A673 (cell line): Measurements from ENCODE around the gene TMEM114. TPM values are rescaled to one million over a fixed set of nuclear protein-coding genes. Genes with fewer than 3 reads are reported as not detected.

ENCODE experiments used
- BruUV-seq: library from RNA; stranded (reverse); fragments of 400-500 nt; replicated peaks from 2 replicates; lab custom pipeline; 2021; lab: Mats Ljungman, UMichigan
- CTCF ChIA-PET: fragments of 300-600 bp; sonication (Branson Sonifier 250); formaldehyde crosslinking; loops from one replicate; lab custom pipeline; 2022; ENCODE audit warnings: antibody characterized with exemption; lab: Charles Lee
- POLR2A ChIA-PET: fragments of 300-600 bp; sonication (Branson Sonifier 250); formaldehyde crosslinking; loops from one replicate; lab custom pipeline; 2022; ENCODE audit warnings: antibody characterized with exemption; ENCODE audit not compliant: low non-redundant PET; lab: Charles Lee
- DNase-seq: peaks from one replicate; pipeline ENCODE4 v3.0.0-alpha.2; 2015; ENCODE audit warnings: low spot score
- H3K27ac ChIP-seq: fragments of 200-600 bp; sonication (generic); 2 replicates; pipeline ENCODE4 v1.5.1; 2016; ENCODE audit warnings: mixed run types, low read depth, mild to moderate bottlenecking, mixed read lengths, antibody characterized with exemption, low read length; ENCODE audit not compliant: poor library complexity, severe bottlenecking
- H3K27me3 ChIP-seq: fragments of 200-600 bp; sonication (generic); replicated peaks from 2 replicates; pipeline ENCODE4 v1.6.1; 2017; ENCODE audit warnings: mixed run types, low read depth, mild to moderate bottlenecking, mixed read lengths, antibody characterized with exemption, low read length; ENCODE audit not compliant: insufficient read depth, poor library complexity
- H3K36me3 ChIP-seq: fragments of 200-600 bp; sonication (generic); 2 replicates; pipeline ENCODE4 v1.6.1; 2016; ENCODE audit warnings: mixed run types, mild to moderate bottlenecking, mixed read lengths, antibody characterized with exemption, low read length; ENCODE audit not compliant: insufficient read depth, poor library complexity, severe bottlenecking
- H3K4me1 ChIP-seq: fragments of 200-600 bp; sonication (generic); 2 replicates; pipeline ENCODE4 v1.6.1; 2017; ENCODE audit warnings: mixed run types, mild to moderate bottlenecking, mixed read lengths, antibody characterized with exemption, low read length; ENCODE audit not compliant: insufficient read depth, poor library complexity, severe bottlenecking
- H3K4me3 ChIP-seq: fragments of 200-600 bp; sonication (generic); 2 replicates; pipeline ENCODE4 v1.5.1; 2016; ENCODE audit warnings: low read depth, mixed run types, mild to moderate bottlenecking, mixed read lengths, low read length; ENCODE audit not compliant: poor library complexity, severe bottlenecking
- H3K9me3 ChIP-seq: fragments of 200-600 bp; sonication (generic); 2 replicates; pipeline ENCODE4 v1.6.1; 2016; ENCODE audit warnings: mixed run types, low read depth, mild to moderate bottlenecking, mixed read lengths, antibody characterized with exemption, low read length; ENCODE audit not compliant: poor library complexity, severe bottlenecking
- CTCF ChIP-seq: fragments of 300-800, 200-600 bp; sonication (generic); conservative IDR thresholded peaks from 2 replicates; pipeline ENCODE4 v1.5.1; 2017; ENCODE audit warnings: low read depth, mild to moderate bottlenecking, antibody characterized with exemption, low read length, moderate library complexity, mixed read lengths
- EZH2 ChIP-seq: fragments of 200-600 bp; sonication (generic); IDR thresholded peaks from 2 replicates; pipeline ENCODE4 v1.6.1; 2017; ENCODE audit warnings: borderline replicate concordance, low read depth, mild to moderate bottlenecking, mixed read lengths, antibody characterized with exemption, low read length; ENCODE audit not compliant: poor library complexity, severe bottlenecking
- intact Hi-C: fragments of 100-400 bp; cut with micrococcal nuclease; formaldehyde crosslinking; loops from one replicate; pipeline ENCODE4 v1.10.0; 2022; ENCODE audit not compliant: unreplicated experiment
- total RNA-seq: library from RNA; stranded (reverse); gene quantifications from 2 replicates; pipeline ENCODE4 v1.2.3, GENCODE V29; 2021

Gene TMEM114
- total RNA-seq, 1 experiment from 2014 or later: 0.86 TPM

GRCh38 chr16:8568231-8568617 is 22.1 kb downstream of the TMEM114 start:
- Histone ChIP-seq H3K9me3 (peaks cover 3% of the 10 kb centered on the region), H3K27me3 (no peaks in the 10 kb centered on the region), H3K4me1 (peaks cover 46% of the 10 kb centered on the region), H3K4me3 (no peak overlapping the region), H3K36me3 (no peaks in the 10 kb centered on the region), H3K27ac (peak overlapping the region; percentile 100)
- BruUV-seq: no TSS peak
- POLR2A ChIA-PET: no interaction called here
- CTCF ChIA-PET: no interaction called here
- TF ChIP-seq CTCF (no peak), EZH2 (no peak)
- peak; percentile 12 for DNase-seq
- intact Hi-C loops: loop anchor here (5.0 kb wide), 2 partner anchors 1614 to 1939 kb away; partner anchors contain the start of gene GRIN2A

GRCh38 chr16:8567355-8568230 is 22.7 kb downstream of the TMEM114 start:
- POLR2A ChIA-PET: no interaction called here

GRCh38 chr16:8565498-8565897 is 24.8 kb downstream of the TMEM114 start:
- H3K4me3 ChIP-seq: no peak overlapping the region
- H3K4me1 ChIP-seq: peaks cover 19% of the 10 kb centered on the region
- peaks cover 18% of the 10 kb centered on the region for H3K9me3 ChIP-seq
- DNase-seq: peak; percentile 33
- ChIA-PET CTCF (interaction anchor here (0.6 kb wide), 1 partner anchor 81 kb away, joined by 5 read pairs; no protein-coding TSS in a partner anchor), POLR2A (no interaction called here)
- no peak overlapping the region for H3K27ac ChIP-seq
- no peaks in the 10 kb centered on the region for H3K27me3 ChIP-seq
- BruUV-seq: no TSS peak
- TF ChIP-seq EZH2 (no peak), CTCF (no peak)
- intact Hi-C loops: loop anchor here (5.0 kb wide), 2 partner anchors 1617 to 1942 kb away; partner anchors contain the start of gene GRIN2A
- no peaks in the 10 kb centered on the region for H3K36me3 ChIP-seq

More at GRCh38 chr16:8567355-8568230, 22.7 kb downstream of the TMEM114 start:
- no peak overlapping the region for H3K4me3 ChIP-seq
- intact Hi-C loops: loop anchor here (1.0 to 5.0 kb wide), 4 partner anchors 225 to 1940 kb away; partner anchors contain the start of gene GRIN2A
- H3K27ac ChIP-seq: peak overlapping the region; percentile 46
- H3K9me3 ChIP-seq: peaks cover 9% of the 10 kb centered on the region
- no TSS peak for BruUV-seq
- DNase-seq: peak; percentile 98
- no peaks in the 10 kb centered on the region for H3K27me3 ChIP-seq
- CTCF ChIA-PET: interaction anchor here (1.6 kb wide), 1 partner anchor 224 kb away, joined by 5 read pairs; no protein-coding TSS in a partner anchor
- no peaks in the 10 kb centered on the region for H3K36me3 ChIP-seq
- peaks cover 39% of the 10 kb centered on the region for H3K4me1 ChIP-seq
- TF ChIP-seq CTCF (peak; percentile 99), EZH2 (no peak)
